ENCODE data around the gene SEMA4D.
"Not testable (repeated sequence)": the region's sequence is repeated elsewhere in the genome, so short reads cannot be mapped to it uniquely, and the experiment has no call there.

Gene SEMA4D

DNA sequence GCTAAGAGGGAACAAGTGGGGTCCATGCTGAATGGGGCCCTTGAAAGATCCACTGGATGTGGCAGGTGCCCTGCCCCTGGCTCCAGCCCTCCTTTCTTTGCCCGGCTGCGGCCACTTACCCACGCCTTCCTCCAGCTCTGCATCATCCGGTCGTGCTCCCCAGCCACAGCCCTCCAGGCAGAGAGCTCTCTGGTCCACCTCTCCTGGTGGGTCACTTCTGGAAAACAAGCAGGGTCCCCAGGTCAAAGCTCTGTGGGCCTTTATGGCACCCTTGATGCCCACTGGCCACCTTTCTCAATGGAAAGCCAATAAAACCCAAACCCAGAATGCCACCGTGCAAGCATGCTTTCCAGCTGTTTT lies 134.6 kb downstream of the SEMA4D start:
- no peak for DNase-seq

DNA sequence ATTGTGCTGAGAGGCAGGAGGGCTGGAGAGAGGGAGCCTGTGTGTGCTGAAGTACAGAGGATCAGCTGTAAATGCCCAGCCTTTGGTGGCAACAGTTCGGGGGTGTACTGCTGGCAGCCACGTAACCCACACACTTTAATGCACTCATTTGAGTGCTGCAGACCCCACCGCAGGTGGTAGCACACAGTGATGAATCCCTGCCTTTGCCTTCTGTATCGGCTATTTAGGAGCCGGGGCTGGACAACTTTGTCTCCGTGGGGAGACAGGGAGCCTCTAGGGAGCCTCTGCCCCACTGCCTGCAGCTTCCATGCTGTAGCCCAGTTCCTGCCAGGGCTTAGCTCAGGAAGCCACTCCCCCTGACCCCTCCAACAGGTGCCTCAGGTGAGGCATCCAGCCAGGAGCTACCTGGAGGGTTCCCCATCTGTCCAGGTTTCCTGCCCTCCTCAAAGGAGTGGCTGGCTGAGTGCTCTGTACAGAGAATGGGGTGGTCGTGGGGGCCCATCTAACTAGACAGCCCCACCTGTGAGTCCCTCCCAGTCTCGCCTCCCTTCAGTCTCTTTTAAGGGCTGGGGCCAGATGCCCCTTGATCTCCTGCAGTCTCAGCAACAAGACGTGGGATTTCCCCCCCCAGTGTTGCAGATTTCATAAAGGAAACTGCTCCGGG lies 135.1 kb downstream of the SEMA4D start:
- DNase-seq = no peak

DNA sequence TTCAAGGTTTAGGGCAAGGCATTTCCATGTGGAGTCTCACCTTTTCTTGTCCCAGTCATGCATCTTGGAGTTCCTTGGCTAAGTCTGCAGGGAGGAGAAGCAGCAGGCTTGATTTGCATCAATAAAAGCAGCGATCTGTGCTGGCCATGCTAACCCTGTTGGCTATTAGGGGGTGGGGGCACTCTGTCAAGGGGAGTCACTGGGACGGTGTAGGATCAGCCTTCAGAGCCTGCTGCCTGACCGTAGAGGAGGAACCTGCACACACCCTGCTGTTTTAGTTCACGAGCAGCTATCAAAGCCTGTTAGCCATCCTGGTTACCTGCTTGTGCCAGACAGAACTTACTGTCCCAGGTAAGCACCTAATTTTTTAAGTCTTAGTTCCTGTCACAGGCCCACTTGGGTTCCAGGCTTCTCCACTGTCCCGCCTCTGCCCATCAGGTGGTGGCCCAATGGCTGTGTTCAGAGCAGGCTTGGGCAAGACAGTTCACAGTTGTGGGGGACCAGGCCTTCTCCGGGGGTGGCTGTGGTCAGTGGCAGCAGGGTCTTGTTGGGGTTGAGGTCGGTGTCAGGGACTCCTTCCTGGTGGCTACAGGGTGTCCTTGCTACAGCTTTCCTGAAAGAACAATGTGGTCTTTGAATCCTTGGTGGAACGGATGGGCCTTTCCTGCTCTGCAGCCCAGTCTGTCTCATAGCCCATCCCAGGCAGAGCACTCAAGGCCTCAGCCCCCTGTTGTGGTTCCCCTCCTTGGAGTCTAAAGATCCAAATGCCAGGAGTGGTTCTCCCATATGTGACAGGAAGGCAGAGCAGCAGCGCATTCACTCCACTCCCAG lies 135.9 kb downstream of the SEMA4D start:
- no peak for DNase-seq

DNA sequence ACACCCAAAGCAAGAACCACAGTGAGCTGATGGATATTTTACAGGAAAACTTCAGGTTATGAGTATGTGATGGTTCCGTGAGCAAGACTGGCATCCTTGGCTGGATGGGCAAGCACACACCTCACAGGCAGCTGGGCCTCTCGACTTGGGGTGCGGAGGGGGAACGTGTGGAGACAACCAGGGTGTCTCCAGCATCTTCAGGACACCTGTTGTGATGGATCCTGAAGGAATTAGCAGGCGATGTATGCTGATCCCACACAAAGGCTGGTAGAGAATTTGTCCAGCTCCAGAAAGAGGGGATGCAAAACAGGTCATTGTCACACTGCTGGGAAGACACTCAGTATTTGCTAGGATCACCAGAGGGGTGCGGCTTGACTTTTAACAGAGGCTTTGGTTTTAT lies 136.9 kb downstream of the SEMA4D start:
- DNase-seq = no peak

DNA sequence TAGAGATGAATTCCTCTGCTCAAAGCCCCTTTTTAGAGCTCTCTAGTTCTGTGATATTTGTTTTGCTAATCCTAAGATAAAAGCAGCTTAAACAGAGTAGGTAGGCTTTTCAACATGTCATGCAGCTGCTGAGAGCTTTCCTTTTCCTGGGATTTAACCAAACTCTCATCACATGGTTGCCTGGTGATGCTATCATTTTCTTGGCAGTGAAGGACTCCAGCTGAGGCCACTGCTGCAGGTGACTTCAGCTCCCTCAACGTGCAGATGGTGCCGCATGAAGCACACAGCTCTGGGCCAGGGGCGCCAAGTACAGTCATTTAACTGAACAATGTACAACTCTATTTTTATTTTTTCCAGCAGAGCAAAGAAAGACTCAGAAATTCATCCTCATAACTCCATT lies 137.4 kb downstream of the SEMA4D start:
- no peak for DNase-seq

DNA sequence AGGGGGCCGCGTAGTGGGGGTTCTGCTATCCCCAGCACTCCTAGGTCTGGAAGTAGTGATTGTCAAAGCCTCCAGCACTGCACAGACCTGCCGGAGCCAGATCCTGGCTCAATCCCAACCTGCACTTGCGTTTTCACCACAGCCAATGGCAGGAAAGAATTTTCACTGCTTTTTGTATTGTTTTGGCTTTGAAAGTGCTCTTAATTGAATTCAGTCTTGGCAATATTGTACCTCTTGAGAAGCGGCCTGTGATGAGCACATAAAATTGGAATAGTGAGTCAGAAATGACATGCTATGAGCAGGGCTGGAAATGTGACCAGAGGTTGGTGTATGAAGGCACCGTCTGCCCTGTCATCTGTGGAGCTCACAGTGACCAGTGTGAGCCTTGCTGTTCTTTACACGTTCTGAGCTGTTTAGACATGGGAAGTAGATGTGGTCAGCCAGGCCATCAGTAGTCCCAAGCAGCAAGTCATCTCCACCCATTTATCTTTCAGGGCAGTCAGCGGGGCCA lies 138.1 kb downstream of the SEMA4D start:
- DNase-seq = no peak

DNA sequence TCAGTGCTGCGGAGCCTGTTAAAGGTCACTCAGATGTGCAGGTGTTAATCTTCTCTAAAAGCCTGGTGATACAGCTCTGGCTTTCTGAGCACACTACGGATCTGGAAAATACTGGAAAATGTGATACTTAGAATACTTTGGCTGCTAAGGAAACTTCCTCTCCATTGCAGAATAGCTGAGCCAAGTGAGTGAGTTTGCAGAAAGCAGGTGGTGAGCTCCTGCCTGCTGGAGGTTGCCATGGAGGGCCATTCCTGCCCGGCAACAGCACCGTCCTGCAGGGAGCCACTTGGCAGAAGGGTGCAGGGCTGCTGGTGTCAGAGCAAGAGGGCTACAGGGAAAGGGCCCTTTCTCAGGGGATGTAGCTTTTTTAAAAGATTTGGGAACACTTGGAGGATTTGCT lies 138.9 kb downstream of the SEMA4D start:
- DNase-seq = no peak

DNA sequence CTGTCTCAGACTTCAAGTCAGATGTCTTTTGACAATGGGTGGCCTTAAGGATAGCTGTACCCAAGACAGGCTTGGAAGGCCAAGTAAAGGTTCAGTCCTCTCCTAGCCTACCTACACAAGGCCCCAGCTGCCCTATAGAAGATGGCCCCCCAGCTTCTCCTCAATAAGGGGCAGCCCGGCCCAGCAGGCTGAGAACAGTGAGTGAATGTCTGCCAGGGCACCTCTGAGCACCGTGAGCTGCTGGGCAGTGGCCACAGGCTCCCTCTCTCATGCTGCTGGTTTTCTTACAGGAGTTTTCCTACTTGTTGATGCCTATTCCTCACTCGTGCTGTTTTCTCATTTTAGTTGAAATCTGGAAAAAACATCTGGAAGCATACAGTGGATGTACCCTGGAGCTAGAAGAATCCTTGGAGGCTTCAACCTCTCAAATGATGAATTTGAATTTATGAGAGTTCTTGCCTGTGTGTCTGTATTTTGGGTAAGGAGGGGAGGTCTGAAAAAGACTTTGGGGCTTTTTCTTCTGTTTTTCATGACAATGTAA lies 139.5 kb downstream of the SEMA4D start:
- DNase-seq = no peak

DNA sequence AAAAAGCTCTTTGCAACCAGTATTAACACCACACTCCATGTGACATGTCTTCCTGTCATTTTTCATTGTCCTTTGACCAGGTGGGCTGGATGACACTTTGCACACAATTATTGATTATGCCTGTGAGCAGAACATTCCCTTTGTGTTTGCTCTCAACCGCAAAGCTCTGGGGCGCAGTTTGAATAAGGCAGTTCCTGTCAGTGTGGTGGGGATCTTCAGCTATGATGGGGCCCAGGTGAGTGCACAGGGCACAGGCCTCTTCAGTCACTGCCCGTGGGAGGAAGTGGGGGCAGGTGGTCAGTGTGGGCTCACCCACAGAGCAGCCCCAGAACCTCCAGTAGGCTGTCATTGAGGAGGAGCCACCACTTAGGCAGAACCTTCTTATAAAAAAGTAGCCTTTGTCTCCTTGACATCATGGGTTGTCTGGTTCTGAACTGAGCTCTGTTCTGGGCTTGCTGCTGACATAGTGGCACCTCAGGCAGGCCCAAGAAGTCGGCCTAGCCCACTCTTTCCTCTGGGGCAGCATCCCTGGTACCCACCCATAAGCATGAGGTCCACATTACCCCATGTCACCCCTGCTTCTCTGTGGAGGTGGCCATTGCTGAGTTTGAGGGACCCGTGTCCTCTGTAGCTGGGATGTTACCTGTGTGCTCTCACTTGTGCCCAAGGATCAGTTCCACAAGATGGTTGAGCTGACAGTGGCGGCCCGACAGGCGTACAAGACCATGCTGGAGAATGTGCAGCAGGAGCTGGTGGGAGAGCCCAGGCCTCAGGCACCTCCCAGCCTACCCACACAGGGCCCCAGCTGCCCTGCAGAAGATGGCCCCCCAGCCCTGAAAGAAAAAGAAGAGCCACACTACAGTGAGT lies 140.3 kb downstream of the SEMA4D start:
- no peak for DNase-seq

DNA sequence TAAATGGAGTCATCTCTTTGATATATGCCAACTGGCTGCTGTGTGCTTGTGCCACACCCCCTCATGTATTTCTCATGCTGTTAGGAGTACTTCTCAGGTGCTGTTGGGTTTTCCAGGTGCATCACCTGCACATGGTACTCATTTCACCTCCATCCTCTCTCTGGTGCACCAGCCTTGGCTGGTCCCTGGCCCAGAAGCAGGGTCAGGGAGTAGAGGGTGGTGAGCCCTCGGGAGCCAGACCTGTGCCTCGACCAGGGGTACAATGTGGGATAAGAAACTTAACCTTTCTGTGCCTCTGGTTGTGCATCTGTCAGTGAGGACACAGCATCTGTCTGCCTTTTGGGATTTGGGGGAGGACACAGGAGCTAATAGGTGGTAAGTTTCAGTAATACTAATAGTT lies 141.1 kb downstream of the SEMA4D start:
- no peak for DNase-seq

DNA sequence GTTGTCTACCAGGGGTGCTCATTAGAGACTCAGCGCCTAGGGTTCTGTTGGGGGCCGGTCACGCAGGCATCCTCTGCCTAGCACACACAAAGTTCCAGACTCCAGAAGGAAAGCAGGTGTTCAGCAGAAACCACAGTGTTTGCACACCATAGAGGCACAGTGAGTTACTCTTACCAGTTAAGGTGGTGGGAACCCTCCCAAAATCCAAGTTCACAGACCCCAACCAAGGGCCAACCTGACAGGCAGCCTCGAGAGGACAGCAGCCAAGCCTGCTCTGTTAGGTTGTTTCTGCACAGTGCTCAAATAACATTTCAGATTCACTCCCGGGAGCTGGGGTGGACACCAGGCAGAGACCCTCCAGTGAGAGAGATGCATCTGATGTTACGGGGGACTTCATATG lies 143.4 kb downstream of the SEMA4D start:
- no peak for DNase-seq

DNA sequence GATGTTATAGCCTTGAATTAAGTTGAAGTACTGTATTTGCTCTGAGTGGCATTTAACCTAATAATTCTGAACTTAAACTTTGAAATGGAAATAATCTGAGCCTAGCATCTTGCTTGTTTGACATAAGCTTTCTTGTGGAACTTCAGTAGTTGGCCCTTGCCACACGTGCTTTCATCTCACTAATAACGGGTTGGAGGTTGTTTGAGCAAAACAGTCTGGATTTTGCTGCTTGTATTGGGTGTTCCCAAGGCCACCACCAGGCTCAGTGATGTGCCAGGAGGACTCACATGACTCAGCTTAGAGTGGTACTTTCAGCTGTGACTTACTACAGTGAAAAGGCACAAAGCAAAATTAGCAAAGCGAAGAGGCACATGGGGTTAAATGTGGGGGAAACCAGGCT lies 143.9 kb downstream of the SEMA4D start:
- no peak for DNase-seq

DNA sequence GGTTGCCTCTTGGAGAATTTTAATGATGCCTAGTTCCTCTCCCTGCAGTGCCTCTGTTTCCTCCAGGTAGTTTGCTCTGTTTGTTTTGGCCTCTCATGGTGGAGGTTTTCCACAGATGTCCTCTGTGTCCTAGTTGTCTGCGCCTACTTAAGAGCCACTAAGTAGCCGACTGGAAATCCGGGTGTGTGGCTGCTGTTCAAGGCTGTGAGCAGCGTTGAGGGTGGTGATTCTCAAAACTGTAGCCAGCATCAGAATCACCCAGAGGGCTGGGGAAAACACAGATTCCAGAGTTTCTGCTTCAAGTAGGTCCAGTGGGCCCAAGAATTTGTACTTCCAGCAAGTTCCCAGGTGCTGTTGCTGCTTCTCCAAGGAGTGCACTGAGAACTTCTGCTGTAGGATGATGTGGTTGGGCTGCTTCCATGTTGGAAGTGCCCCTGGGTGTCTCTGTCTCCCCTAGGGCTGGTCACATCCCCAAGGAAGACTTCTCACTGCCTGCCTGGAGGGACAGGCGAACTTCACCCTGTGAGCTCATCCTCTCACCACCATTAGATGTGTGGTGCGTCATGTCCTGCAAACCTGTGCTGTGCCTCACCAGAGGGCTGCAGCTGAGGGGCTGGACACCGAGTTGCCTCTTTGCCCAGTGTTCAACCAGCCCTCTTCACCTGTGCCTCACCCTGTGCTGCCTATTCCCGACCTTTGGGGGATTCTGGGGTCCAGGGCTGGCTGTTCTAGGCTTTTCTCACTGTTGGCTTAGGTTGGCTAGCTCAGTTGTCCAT lies 144.9 kb downstream of the SEMA4D start:
- no peak for DNase-seq

DNA sequence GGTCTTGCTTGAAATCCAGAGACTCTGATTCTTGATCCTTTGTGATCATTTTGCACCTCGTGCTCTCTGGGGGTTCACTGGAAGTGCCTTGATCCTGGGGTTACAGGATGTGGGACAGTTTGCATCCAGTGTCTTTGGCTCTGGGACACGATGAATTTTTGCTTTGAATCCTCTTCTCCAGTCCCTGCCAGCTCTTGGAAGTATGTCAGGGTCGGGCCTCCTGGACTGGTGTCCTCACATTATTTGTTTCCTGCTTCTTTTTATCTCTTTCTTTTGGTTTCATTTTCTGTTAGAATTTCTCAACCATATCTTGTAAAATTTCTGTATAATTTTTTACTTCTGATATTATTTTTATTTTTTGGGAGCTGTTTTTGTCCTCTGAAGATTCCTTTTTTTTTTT lies 145.5 kb downstream of the SEMA4D start:
- no peak for DNase-seq

DNA sequence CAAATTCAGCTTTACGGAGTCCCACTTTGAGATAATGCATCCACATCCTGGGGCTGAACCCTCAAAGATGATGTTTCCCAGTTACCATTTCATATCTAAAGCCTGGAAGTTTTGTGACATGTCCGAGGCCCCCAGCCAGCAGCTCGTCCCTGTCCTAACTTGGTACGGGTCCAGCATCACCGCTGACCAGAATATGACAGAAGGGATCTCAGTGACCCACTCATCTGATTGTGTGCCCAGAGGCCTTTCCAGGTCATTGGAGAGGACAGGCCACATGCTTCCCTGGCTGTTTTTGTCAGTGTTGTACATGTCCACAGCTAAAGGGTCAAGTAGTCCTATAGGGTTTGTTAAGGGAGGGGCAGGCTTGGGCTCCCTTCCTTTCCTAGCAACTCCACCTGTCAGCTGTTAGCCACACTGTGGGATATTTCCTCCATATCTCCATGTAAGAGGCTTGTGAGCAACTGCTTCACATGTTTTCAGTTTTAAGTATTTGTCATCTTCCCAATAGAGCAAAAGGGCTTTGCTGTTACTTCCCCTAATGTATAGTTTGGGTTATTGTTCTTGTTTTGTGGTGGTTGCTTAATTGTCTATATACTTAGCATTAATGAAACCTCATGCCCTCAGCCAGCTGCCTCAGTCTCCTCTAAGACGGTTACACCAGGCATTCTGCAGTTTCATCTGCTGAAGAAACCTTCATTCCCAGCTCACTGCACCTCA lies 146.2 kb downstream of the SEMA4D start:
- DNase-seq = no peak

DNA sequence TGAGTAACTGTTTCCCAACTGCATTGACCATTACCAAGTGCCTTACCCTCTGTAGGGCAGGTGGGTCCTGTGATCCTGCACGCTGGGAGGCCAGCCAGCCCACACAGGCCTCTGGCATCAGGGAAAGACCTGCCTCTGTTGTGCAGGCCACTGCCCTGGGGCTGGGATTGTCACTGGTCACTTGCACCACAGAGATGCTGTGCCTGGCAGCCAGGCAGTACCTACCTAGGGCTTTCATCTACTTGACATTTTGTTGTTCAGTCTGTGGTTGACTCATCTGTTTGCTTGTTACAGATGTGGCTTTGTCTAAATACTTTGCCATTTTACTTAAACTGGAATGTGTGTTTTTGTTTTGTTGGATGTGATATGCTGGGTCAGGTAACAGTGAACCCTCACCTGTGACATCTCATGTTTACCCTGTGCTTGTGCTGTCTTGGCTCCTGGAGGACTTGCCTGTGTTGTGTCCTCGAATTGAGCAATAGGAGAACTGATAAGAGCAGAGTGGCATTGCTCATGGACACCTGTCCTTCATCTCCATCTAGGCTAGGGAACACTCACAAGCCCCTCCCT lies 146.8 kb downstream of the SEMA4D start:
- no peak for DNase-seq

DNA sequence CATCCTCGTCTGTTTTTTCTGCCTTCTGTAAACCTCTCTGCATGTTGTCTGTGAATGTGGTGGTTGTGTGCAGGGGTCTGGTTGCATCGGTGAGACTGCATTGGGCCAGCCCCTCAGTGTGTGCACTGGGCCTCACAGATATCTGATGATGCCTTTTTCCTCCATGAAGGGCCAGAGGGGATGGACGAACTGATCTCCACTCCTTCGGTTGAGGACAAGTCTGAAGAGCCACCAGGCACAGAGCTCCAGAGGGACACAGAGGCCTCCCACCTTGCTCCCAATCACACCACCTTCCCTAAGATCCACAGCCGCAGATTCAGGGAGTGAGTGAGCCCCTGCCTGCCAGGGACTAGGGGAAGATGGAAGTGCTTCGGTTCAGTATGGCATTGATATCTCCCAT lies 148.3 kb downstream of the SEMA4D start:
- DNase-seq = no peak

DNA sequence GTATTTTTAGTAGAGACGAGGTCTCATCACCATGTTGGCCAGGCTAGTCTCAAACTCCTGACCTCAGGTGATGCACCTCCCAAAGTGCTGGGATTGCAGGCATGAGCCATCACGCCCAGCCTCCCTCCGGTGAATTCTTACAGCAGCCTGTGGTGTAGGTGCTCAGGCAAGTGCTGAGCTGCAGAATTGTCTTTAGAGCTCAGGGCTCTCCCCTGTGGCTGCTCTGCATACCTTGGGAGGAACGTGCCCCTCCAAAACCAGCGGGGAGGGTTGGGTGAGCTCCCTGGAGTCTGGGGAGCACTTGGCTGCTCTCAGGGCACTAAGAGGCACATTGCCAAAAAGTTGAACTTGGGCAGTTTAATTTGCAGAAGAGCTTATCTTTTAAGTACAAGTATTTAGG lies 150.3 kb downstream of the SEMA4D start:
- no peak for DNase-seq

DNA sequence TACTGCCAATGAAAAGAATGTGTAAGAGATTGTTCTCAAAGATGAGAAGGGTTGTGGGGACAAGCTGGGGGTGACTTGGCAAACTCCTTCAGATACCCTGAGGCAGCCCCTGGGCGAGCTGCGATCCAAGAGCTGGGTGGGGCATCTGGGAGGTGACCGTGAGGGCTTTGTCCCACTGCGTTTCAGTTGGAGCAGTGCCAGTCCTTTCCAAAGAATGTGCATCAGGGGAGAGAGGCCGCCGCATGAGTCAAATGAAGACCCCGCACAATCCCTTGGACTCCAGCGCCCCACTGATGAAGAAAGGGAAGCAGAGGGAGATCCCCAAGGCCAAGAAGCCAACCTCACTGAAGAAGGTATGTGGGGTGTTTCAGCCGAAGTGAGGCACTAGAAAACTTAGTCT lies 151.2 kb downstream of the SEMA4D start:
- DNase-seq = no peak

DNA sequence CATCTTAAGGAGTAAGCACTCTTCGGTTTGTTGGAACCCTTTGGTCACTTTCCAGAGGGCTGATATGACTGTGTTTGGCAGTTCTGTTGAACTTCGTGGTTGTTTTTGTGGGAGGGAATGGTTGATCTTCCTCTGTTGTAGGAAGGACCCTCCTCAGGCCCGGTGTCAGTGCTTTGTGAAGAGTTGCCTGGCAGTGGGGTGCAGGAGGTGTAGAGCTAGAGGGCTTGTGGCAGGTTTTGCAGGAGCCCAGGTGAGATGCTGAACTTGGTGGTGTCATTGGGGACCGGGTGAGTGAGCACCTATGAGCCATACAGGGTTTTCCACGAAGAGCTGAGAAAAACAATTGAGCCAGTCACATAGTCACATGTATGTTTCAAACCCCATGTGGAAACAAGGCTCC lies 152.4 kb downstream of the SEMA4D start:
- DNase-seq = no peak

DNA sequence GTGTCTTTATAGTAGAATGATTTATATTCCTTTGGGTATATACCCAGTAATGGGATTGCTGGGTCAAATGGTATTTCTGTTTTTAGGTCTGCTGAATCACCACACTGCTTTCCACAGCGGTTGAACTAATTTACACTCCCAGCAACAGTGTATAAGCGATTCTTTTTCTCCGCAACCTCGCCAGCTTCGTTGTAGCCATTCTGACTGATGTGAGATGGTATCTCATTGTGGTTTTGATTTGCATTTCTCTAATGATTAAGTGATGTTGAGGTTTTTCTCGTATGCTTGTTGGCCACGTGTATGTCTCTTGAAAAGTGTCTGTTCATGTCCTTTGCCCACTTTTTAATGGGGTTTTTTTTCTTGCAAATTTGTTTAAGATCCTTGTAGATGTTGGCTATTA lies 154.1 kb downstream of the SEMA4D start:
- DNase-seq = not testable (repeated sequence)
